ENCODE results near the gene AGO3. TPM values are rescaled to one million over a fixed set of nuclear protein-coding genes. Genes with fewer than 3 reads are reported as not detected.

AGO3 gene
- total and polyA plus RNA-seq, 10 of the 15 experiments (the other 5 are each of a cell fraction or from before 2014, with no cell fraction given): 3.9 to 35.2 (median 12.5) TPM

DNA sequence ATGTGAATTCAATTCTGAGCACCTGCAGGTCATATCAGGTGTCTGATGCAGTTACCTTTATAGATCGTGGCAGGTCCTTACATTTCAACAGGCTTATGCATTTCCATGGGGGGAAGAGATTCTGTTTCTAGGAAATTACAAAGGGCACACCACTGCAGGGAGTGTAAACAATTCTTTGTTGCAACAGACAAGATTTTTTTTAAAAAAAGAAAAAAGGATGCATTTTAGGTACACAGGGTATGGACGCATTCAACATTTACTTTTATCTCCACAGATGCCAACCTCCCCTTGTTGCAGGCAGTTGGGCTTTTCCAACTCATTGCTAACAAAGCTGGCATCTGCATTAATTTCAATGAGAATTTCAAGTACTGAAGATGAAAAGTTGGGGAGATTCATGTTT, 139.4 kb downstream of the AGO3 start:
- BruUV-seq (replicated peaks): no TSS peak
- ATAC-seq: no peak
- Histone ChIP-seq H3K27ac (ENCODE audit: control insufficient read depth, insufficient read depth) (no peak overlapping the region), H3K4me2 (ENCODE audit: control insufficient read depth, insufficient read depth) (no peak overlapping the region), H3K9ac (ENCODE audit: control insufficient read depth, insufficient read depth, low read length) (no peak overlapping the region), H3K4me1 (ENCODE audit: control insufficient read depth, insufficient read depth, low read length) (no peaks in the 10 kb centered on the region), H3K36me3 (ENCODE audit: control insufficient read depth in 2 of 2, insufficient read depth in 2 of 2, low read length in 1 of 2) (no peaks in the 10 kb centered on the region), H3K27me3 (replicated peaks in 1 of 2; ENCODE audit: control insufficient read depth in 2 of 2, insufficient read depth in 2 of 2, low read length in 1 of 2) (no peaks in the 10 kb centered on the region), H3K9me3 (replicated peaks; ENCODE audit: control insufficient read depth, insufficient read depth, low read length) (no peaks in the 10 kb centered on the region), H2AFZ (ENCODE audit: control insufficient read depth, low read depth, low read length) (no peak overlapping the region), H3K79me2 (ENCODE audit: control insufficient read depth, insufficient read depth, low read length) (no peaks in the 10 kb centered on the region), H4K20me1 (ENCODE audit: control insufficient read depth, insufficient read depth) (no peaks in the 10 kb centered on the region), H3K4me3 (no peak overlapping the region)
- in situ Hi-C loops (cut with MboI): no loop called here
- WGBS (ENCODE audit: insufficient coverage, insufficient replicate concordance, low lambda C conversion rate, missing lambda C conversion rate): 93% methylated on average over 2 of the region's 2 CpGs
- ChIA-PET POLR2A (no interaction called here), SMC1A (ENCODE audit: uncharacterized antibody, unreplicated experiment) (no interaction called here), CTCF (no interaction called here), RAD21 (ENCODE audit: unreplicated experiment) (no interaction called here)
- intact Hi-C loops (cut with micrococcal nuclease; ENCODE audit: unreplicated experiment): no loop called here
- FAIRE-seq: no peak
- DNase-seq (ENCODE audit: low read depth, low spot score): no peak
- TF ChIP-seq YY1 (IDR thresholded peaks at IDR 0.05; ENCODE audit: low read depth, low read length) (no peak), RCOR1 (conservative IDR thresholded peaks at IDR 0.05; ENCODE audit: low read depth, low read length) (no peak), SIX5 (IDR thresholded peaks at IDR 0.05; ENCODE audit: low read depth, low read length, severe bottlenecking) (no peak), BMI1 (IDR thresholded peaks at IDR 0.05; ENCODE audit: borderline replicate concordance) (no peak), KAT2A (conservative IDR thresholded peaks at IDR 0.05; ENCODE audit: control insufficient read depth, low read depth, low read length) (no peak), SP1 (IDR thresholded peaks at IDR 0.05; ENCODE audit: low read depth, low read length) (no peak), MEF2A (IDR thresholded peaks at IDR 0.05; ENCODE audit: insufficient read depth, low read depth, low read length) (no peak)

DNA sequence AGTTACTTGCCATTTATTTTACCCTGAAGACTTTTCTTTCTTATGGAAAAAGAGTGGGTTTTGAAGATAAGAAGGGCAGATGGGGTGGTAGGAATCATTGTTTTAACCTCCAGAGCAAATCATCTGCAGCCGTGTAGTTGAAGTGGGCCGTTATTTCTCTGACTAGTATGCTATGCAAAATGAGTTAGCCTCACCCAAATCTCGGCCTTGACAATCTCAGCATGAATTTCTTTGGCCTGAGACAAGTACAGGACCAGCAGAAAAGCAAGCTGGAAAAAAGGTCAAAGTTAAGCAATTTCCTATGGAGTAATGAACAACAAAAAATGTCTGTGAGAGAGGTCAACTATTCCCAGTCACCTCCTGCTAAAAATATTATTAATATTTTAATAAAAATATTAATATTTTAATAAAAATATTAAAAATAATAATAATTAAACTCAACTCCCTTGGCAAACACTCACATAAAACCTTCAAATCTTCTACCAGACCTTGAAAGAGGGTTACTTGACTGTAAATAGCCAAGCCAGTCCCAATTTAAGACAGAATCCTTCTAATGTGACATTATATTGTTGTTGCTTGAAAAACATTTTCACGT, 146.2 kb downstream of the AGO3 start:
- RAD21 ChIA-PET (ENCODE audit: unreplicated experiment): no interaction called here
- Histone ChIP-seq H3K4me1 (ENCODE audit: control insufficient read depth, insufficient read depth, low read length) (no peaks in the 10 kb centered on the region), H3K9ac (ENCODE audit: control insufficient read depth, insufficient read depth, low read length) (no peak overlapping the region), H3K36me3 (ENCODE audit: control insufficient read depth in 2 of 2, insufficient read depth in 2 of 2, low read length in 1 of 2) (no peaks in the 10 kb centered on the region), H3K4me2 (ENCODE audit: control insufficient read depth, insufficient read depth) (no peak overlapping the region), H3K4me3 (no peak overlapping the region), H3K27me3 (replicated peaks in 1 of 2; ENCODE audit: control insufficient read depth in 2 of 2, insufficient read depth in 2 of 2, low read length in 1 of 2) (no peaks in the 10 kb centered on the region), H3K27ac (ENCODE audit: control insufficient read depth, insufficient read depth) (no peak overlapping the region), H3K79me2 (ENCODE audit: control insufficient read depth, insufficient read depth, low read length) (no peaks in the 10 kb centered on the region), H4K20me1 (ENCODE audit: control insufficient read depth, insufficient read depth) (no peaks in the 10 kb centered on the region), H2AFZ (ENCODE audit: control insufficient read depth, low read depth, low read length) (no peak overlapping the region), H3K9me3 (replicated peaks; ENCODE audit: control insufficient read depth, insufficient read depth, low read length) (no peaks in the 10 kb centered on the region)
- ATAC-seq (no peak), FAIRE-seq (no peak), DNase-seq (ENCODE audit: low read depth, low spot score) (no peak)
- in situ Hi-C loops (cut with MboI) (no loop called here), intact Hi-C loops (cut with micrococcal nuclease; ENCODE audit: unreplicated experiment) (no loop called here)
- 33% methylated on average over 4 of the region's 4 CpGs for WGBS (ENCODE audit: insufficient coverage, insufficient replicate concordance, low lambda C conversion rate, missing lambda C conversion rate)
- CTCF ChIA-PET: no interaction called here
- no TSS peak for BruUV-seq (replicated peaks)
- POLR2A ChIA-PET: no interaction called here
- SMC1A ChIA-PET (ENCODE audit: uncharacterized antibody, unreplicated experiment): no interaction called here
- TF ChIP-seq MTA2 (IDR thresholded peaks at IDR 0.05; ENCODE audit: low read depth) (no peak), YY1 (IDR thresholded peaks at IDR 0.05; ENCODE audit: low read depth, low read length) (no peak), HDAC6 (IDR thresholded peaks at IDR 0.05; ENCODE audit: unreplicated experiment) (no peak), FOXM1 (IDR thresholded peaks at IDR 0.05; ENCODE audit: low read depth, low read length) (no peak), MEF2A (IDR thresholded peaks at IDR 0.05; ENCODE audit: insufficient read depth, low read depth, low read length) (no peak), SUZ12 (IDR thresholded peaks at IDR 0.05; ENCODE audit: unreplicated experiment) (no peak), ASH2L (IDR thresholded peaks at IDR 0.05; ENCODE audit: borderline replicate concordance, low read depth) (no peak), BCL11A (IDR thresholded peaks at IDR 0.05; ENCODE audit: low read depth, low read length) (no peak)
- TF ChIP-seq, protein P1, sequence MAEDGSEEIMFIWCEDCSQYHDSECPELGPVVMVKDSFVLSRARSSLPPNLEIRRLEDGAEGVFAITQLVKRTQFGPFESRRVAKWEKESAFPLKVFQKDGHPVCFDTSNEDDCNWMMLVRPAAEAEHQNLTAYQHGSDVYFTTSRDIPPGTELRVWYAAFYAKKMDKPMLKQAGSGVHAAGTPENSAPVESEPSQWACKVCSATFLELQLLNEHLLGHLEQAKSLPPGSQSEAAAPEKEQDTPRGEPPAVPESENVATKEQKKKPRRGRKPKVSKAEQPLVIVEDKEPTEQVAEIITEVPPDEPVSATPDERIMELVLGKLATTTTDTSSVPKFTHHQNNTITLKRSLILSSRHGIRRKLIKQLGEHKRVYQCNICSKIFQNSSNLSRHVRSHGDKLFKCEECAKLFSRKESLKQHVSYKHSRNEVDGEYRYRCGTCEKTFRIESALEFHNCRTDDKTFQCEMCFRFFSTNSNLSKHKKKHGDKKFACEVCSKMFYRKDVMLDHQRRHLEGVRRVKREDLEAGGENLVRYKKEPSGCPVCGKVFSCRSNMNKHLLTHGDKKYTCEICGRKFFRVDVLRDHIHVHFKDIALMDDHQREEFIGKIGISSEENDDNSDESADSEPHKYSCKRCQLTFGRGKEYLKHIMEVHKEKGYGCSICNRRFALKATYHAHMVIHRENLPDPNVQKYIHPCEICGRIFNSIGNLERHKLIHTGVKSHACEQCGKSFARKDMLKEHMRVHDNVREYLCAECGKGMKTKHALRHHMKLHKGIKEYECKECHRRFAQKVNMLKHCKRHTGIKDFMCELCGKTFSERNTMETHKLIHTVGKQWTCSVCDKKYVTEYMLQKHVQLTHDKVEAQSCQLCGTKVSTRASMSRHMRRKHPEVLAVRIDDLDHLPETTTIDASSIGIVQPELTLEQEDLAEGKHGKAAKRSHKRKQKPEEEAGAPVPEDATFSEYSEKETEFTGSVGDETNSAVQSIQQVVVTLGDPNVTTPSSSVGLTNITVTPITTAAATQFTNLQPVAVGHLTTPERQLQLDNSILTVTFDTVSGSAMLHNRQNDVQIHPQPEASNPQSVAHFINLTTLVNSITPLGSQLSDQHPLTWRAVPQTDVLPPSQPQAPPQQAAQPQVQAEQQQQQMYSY (CRISPR knock-in tag; IDR thresholded peaks at IDR 0.05): no peak
- TF ChIP-seq, protein P2, sequence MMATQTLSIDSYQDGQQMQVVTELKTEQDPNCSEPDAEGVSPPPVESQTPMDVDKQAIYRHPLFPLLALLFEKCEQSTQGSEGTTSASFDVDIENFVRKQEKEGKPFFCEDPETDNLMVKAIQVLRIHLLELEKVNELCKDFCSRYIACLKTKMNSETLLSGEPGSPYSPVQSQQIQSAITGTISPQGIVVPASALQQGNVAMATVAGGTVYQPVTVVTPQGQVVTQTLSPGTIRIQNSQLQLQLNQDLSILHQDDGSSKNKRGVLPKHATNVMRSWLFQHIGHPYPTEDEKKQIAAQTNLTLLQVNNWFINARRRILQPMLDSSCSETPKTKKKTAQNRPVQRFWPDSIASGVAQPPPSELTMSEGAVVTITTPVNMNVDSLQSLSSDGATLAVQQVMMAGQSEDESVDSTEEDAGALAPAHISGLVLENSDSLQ (IDR thresholded peaks at IDR 0.05): no peak
